ENCODE measurements around the gene TUFM.
"Not testable (repeated sequence)": the region's sequence is repeated elsewhere in the genome, so short reads cannot be mapped to it uniquely, and the experiment has no call there.

Gene TUFM

DNA sequence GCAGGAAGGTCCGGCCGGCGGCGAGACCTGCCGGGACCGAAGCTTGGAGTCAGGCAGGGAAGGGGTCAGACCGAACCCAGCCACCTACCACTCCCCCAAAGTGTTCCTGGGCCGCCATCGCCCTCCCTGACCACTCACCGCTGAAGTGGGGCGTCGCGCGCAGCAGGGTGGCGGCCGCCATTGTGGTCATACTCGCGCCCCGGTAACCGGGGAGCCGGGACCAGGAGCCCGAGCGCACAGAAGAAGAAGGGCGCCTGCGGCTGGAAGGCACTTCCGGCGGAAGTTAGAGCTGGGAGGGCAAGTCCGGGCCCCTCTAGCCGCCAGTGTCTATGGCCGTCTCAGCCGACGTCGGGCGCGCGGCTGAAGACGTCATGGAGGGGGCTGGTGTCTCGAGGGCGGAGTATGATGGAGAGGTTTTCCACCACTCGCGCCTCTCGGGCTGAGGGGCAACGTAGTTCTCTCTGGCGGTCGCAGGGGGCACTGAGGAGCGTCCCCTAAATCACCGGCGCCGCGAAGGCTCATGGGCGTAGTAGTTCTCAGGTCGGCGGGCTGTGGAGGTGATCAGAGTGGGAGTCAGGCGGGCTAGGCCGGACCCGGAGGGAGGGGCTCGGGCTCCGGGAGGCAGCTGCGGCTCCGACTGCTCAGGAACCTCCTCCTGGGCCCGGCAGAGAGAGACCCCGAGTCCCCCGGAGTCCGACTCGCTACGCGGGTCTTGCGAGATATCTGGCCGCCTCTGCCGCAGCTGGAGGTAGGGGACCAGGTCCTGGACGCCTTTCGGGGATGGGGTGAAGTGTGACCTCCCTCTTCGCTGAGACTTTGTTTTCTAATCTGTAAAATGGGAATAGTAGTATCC is at the start of gene TUFM:
TUFM (minus strand) TSS at position 269 of the 853 bp plus-strand sequence; CDS start at position 190, 79 bp downstream.
- DNase-seq: peak; percentile 99

- no peak for DNase-seq
Observed at GRCh38 chr16:28895609-28896008, 49.5 kb upstream of the TUFM start.

GRCh38 chr16:28893291-28893690 is 47.1 kb upstream of the TUFM start:
- no peak for DNase-seq

DNA sequence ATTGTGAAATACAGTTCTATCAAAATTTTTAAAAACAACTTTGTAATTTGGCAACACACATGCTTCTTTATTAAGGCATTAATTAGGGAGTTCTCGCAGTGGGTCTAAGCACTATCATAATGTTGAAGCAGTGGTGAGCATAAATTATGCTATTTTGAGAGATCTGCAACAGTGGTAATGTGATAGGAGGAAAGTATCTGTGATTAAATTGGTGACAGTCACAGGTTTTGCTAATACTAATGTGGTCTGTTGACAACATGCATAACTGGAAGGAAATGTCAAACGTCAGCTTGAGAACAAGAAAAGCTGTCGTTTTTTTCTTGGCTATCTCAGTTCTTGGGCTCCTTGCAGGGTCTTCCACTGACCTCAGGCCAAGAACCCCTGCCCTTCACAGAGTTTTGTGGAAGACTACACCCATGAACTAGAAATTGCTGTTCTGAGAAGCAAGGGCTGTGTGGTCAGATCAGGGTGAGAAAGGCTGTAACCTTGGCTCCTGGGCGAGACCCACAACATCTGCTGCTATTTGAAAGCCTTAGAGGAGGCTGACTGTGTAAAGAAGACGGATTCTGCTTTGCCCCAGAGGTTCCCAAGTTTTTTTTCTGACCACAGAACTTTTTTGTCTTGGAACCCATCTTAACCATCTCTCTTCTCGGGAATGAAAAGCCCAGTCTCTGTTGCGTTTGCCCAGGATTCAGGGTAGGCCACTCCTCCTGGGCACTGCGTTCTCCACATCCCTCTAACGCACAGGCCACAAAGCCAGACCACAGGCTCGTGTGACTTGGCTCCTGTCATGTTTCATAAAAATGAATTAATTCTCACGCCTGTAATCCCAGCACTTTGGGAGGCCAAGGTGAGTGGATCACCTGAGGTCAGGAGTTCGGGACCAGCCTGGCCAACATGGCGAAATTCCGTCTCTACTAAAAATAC is 46.1 kb upstream of the TUFM start:
- no peak for DNase-seq

DNA sequence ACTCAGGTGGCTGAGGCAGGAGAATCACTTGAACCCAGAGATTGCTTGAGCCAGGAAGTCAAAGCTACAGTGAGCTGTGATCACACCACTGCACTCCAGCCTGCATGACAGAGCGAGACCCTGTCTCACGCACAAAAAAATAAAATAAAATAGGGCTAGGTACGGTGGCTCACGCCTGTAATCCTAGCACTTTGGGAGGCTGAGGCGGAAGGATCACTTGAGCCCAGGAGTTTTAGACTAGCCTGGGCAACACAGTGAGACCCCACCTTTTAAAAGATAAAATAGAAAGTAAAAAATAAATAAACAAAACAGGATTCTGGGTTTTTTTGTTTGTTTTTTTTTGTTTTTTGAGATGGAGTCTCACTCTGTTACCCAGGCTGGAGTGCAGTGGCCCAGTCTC is 44.2 kb upstream of the TUFM start:
- not testable (repeated sequence) for DNase-seq

- DNase-seq: no peak
Observed at GRCh38 chr16:28886945-28887344, 40.8 kb upstream of the TUFM start.

DNA sequence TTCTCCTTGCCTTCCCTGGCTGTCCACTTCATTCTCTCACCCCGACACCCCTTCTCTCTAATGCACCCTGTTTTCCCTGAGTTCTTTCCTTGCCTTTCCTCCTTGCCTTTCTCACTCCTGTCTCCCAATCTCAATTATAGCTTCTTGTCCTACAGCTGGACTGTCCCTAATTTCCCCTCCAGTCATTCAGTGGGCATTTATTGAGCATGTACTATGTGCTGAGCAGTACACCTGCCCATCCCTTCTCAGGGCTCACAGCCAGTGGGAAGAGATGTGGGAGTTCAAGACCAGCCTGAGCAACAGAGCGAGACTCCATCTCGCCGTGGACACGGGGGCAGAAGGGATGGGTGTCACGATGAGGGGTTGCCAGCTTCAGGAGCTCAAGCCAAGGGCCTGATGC is 37.9 kb upstream of the TUFM start:
- DNase-seq: no peak

GRCh38 chr16:28883221-28883996 is 37.3 kb upstream of the TUFM start:
- no peak for DNase-seq

- DNase-seq: no peak
Observed at GRCh38 chr16:28882551-28883160, 36.5 kb upstream of the TUFM start.

DNA sequence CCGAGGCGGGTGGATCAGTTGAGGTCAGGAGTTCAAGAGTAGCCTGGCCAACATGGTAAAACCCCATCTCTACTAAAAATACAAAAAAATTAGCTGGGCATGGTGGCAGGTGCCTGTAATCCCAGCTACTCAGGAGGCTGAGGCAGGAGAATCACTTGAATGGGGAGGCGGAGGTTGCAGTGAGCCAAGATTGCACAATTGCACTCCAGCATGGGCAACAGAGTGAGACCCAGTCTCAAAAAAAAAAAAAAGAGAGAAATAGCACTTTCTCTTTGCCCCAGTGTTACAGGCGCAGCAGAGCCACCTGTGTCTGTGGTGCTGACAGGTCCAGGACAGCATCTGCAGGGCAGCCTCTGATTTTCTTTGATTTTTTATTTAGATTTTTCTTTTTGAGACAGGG is 35.4 kb upstream of the TUFM start:
- DNase-seq: not testable (repeated sequence)

- DNase-seq: no peak
Observed at GRCh38 chr16:28880955-28881354, 34.8 kb upstream of the TUFM start.

DNA sequence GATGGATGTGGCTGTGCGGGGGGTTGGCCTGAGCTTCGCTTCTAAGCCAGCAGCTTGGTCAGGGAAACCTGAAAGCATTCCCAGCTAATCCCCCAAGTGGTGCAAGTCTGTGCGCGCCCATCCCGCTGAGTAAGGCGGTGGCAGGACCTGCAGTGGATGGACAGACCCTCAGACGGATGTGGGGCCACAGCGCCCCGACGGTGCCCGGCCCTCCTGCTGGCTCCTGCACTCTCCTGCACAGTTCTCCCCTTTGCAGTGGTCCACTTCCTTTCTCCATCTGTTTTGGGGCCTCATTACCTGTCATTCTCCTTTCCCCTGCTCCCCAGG is 34.4 kb upstream of the TUFM start:
- DNase-seq: no peak

- peak; percentile 91 for DNase-seq
Observed at GRCh38 chr16:28879841-28880588, 33.9 kb upstream of the TUFM start.

DNA sequence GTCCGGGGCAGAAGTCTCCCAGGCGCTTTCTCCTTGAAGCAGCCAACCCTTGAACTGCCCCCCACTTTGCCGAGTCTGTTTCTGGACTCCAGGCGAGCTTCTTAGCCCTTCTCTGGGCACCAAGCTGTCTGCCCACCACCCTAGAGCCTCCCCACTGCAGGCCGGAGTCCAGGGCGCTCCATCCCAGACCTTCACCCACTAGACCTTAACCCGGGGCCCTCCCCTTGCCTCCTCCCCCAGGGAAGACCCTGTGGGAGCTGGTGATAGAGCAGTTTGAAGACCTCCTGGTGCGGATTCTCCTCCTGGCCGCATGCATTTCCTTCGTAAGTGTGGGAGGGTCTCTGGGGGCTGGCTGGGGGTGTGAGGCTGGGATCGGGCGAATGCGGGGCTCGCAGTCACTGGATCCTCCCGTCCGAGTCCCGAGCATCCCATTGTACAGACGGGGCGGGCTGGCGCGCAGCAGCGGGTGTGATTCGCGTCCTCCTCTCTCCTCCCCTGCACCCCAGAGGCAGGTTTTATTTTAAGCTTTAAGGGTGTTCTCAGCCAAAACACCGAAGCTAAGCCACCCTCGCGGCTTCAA is 33.2 kb upstream of the TUFM start:
- no peak for DNase-seq

GRCh38 chr16:28878083-28878926 is 32.2 kb upstream of the TUFM start, which contains the start of gene ATP2A1:
Gene ATP2A1, plus strand, starts transcription at chr16:28878488. Its CDS starts 184 bp downstream, at chr16:28878672.
- no peak for DNase-seq

DNA sequence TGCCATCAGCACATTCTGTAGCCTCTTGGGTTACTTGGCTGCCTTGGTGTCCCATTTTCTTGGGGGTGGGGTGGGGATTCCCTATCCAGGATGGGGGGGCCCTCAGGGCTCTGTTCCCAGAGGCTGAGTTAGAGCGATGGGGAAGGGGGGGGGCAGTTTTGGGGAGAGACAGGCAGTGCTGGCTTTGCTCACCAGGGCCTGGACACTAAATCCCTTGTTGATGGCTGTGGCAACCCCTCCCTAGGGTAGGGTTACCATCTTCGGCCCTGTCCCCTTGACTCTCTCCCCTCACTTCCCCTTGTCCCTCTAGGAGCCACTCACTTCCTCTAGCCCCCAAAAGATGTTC is 31.5 kb upstream of the TUFM start:
- DNase-seq: no peak

- DNase-seq: no peak
Observed at GRCh38 chr16:28876973-28877654, 31.0 kb upstream of the TUFM start.

- DNase-seq: no peak
Observed at GRCh38 chr16:28876019-28876659, 30.0 kb upstream of the TUFM start.

Measured in CD4-positive, alpha-beta T cell treated with Interleukin-21 for 1 hour (primary cell).